Activated T-helper 1 cell treated with anti-CD3 and anti-CD28 coated beads, Interleukin-2, amount 50 U/mL, for 16 hours (primary cell): Measurements from ENCODE around the gene C17orf107.

ENCODE experiments used
- DNase-seq, 2 donors: peaks; one replicate each; pipeline ENCODE4 v3.0.0-alpha.2; 2020; ENCODE audit warnings: low read depth in 1 of 2, low spot score in 1 of 2

C17orf107 gene

GRCh38 chr17:4934173-4934979 lies 35.0 kb downstream of the C17orf107 start:
- no peak for DNase-seq

GRCh38 chr17:4935650-4936049 lies 36.3 kb downstream of the C17orf107 start:
- no peak for DNase-seq

GRCh38 chr17:4936436-4936835 lies 37.1 kb downstream of the C17orf107 start:
- no peak for DNase-seq

GRCh38 chr17:4937553-4937952 lies 38.2 kb downstream of the C17orf107 start:
- DNase-seq, result no peak

- no peak for DNase-seq
Observed at GRCh38 chr17:4938069-4938491, 38.7 kb downstream of the C17orf107 start.

- no peak for DNase-seq
Observed at GRCh38 chr17:4938688-4939545, 39.6 kb downstream of the C17orf107 start.

- DNase-seq, result no peak
Observed at GRCh38 chr17:4939546-4939795, 40.1 kb downstream of the C17orf107 start.

GRCh38 chr17:4939796-4940554 lies 40.6 kb downstream of the C17orf107 start, which contains the start of the genes RNF167 and SLC25A11:
Gene RNF167 (plus strand): TSS chr17:4940268. CDS start chr17:4940910, 642 bp downstream.
Gene SLC25A11 (minus strand): TSS chr17:4940046. CDS start chr17:4939910, 136 bp downstream.
- DNase-seq, result peak; percentile 86 to 94

GRCh38 chr17:4940555-4941318 lies 41.4 kb downstream of the C17orf107 start:
- DNase-seq, result peak in 1 of 2 donors; percentile 18

GRCh38 chr17:4941319-4941610 lies 41.9 kb downstream of the C17orf107 start:
- DNase-seq, result no peak

- no peak for DNase-seq
Observed at GRCh38 chr17:4942760-4943508, 43.6 kb downstream of the C17orf107 start.

- peak in 1 of 2 donors; percentile 26 for DNase-seq
Observed at GRCh38 chr17:4944163-4944553, 44.8 kb downstream of the C17orf107 start.

- no peak for DNase-seq
Observed at GRCh38 chr17:4944554-4945175, 45.3 kb downstream of the C17orf107 start.

- DNase-seq, result peak; percentile 56 to 73
Observed at GRCh38 chr17:4945176-4945943, 46.0 kb downstream of the C17orf107 start.

- no peak for DNase-seq
Observed at GRCh38 chr17:4945944-4946280, 46.6 kb downstream of the C17orf107 start.

- no peak for DNase-seq
Observed at GRCh38 chr17:4946312-4946976, 47.1 kb downstream of the C17orf107 start.

- DNase-seq, result no peak
Observed at GRCh38 chr17:4947010-4947410, 47.7 kb downstream of the C17orf107 start.

- peak; percentile 41 to 54 for DNase-seq
Observed at GRCh38 chr17:4947411-4948165, 48.3 kb downstream of the C17orf107 start.
